ENCODE data around the gene RYR2.
"Not testable (repeated sequence)": the region's sequence is repeated elsewhere in the genome, so short reads cannot be mapped to it uniquely, and the experiment has no call there.

Gene RYR2

GRCh38 chr1:237820634-237821033 is 778.6 kb downstream of the RYR2 start:
- not testable (repeated sequence) for DNase-seq

DNA sequence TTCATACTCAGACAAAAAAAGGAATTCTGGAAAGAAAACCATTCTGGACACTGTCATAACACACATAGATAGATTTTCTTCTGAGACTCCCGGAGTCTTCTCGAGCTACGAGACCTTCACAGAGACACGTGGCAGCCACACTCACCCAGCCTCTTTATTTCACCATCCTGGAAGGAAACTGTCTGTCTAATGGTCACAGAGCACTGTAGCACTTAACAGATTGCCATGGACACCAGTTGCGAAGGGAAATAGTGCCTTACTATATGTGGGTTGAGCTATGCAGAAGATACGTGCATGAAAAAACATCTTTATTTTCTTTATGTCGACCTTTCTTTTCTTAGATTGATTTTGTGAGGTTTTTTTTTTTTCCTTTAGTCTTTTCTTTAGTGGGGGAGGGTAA is 790.9 kb downstream of the RYR2 start:
- no peak for DNase-seq

DNA sequence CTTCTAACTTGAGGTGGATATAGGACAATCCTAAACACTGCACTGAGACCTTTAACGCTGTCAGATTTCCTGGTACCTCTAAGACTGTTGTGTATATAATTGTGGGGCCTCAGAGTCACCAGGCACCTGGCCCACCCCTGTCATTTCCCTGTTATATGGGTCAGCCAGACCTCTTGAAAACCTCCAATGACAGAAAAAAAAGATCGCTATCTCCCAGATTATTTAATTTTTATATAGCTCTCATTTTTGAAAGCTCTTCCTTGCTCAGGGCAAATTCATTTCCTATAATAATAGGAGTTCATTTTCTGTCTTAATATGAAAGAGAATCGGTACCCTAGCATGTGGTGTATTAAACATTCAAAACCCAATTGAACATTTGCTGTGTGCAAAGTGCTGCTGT is 792.1 kb downstream of the RYR2 start:
- no peak for DNase-seq

GRCh38 chr1:237834461-237834860 is 792.5 kb downstream of the RYR2 start:
- DNase-seq = no peak

DNA sequence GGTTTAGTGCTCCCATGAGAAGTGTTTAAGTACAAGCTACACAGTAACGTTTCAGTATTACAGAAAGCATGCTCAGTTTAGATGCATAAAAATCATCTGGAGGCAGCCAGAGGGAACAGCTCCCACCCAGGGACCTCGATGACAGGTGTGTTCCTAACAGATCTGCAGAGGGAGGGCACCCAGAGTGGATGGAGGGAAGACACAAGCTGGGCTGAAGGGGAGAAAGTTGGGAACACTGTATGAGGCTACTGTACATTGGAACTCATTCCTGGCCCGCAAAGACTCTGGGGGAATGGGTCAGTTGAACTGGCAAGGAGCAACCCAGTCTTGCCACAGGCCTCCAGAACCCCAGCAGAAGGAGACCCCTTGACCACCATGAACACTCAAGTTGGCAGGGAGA is 796.3 kb downstream of the RYR2 start:
- no peak for DNase-seq

GRCh38 chr1:237838904-237839534 is 797.0 kb downstream of the RYR2 start:
- DNase-seq = no peak

DNA sequence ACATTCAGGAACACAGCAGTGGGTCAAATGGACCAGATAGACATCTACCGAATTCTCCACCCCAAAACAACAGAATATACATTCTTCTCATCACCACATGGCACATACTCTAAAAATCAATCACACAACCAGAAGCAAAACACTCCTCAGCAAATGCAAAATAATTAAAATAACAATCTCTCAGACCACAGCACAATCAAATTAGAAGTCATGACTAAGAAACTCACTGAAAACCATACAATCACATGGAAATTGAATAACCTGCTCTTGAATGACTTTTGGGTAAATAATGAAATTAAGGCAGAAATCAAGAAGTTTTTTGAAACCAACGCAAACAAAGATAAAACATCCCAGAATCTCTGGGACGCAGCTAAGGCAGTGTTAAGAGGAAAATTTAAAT is 799.5 kb downstream of the RYR2 start:
- DNase-seq = no peak

GRCh38 chr1:237843516-237843915 is 801.5 kb downstream of the RYR2 start:
- DNase-seq = not testable (repeated sequence)

- peak; percentile 5 for DNase-seq
Measured at GRCh38 chr1:237851210-237851845, 809.3 kb downstream of the RYR2 start.

- no peak for DNase-seq
Measured at GRCh38 chr1:237852342-237852741, 810.4 kb downstream of the RYR2 start.

DNA sequence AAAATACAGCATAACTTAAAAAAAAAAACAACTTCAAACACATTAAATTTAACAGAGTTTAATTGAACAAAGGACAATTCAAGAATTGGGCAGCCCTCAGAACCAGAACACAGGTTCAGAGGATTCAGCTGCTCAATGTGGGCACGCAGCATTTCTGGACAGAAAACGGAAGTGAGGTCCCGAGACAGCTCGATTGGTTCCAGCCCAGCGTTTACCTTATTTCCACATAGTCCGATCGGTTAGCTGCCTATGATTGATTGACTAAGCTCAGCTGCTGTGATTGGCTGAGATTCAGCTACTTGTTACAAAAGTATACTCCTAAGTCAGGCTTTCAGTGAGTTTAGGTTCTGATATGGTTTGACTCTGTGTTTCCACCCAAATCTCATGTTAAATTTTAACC is 815.5 kb downstream of the RYR2 start:
- DNase-seq = no peak

GRCh38 chr1:237858992-237859391 is 817.0 kb downstream of the RYR2 start:
- DNase-seq = no peak

DNA sequence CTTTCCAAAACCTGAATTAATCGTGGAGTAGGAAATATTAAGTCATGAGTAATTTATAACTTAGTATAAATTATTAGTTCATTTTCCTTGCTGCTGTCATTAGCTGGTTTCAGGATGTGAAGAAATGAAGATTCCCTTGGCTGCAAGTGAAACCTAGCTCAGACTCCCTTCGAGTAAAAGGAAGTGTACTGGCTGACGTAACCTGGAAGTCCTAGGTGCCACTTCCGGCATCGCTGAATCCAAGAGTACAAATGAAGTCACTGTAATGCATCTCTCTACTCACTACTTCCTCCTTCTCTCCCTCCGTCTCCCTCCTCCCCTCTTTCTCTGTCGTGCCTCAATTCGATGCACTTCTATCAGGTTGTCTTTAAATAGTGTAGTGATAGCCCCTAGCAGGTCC is 820.0 kb downstream of the RYR2 start:
- DNase-seq = no peak

DNA sequence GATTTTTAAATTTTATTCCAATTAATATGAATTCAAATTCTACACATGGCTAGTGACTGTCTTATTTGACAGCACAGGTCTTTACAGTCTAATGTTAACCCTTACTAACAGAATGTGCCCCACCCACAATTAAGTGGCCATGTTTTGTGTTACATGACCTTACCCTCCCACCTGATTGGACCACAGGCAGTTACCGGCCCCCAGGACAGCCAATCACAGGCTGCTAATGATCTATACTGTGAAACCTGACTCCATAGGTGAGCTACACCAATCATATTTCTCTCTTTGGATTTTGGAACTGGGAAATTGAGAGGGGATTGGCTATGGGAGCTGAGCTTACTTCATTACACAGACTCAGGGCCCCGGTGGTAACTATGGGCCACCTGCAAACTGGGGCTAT is 821.2 kb downstream of the RYR2 start:
- DNase-seq = no peak

- peak; percentile 31 for DNase-seq
Measured at GRCh38 chr1:237864338-237865244, 822.6 kb downstream of the RYR2 start.

GRCh38 chr1:237867380-237867888 is 825.5 kb downstream of the RYR2 start:
- no peak for DNase-seq

- no peak for DNase-seq
Measured at GRCh38 chr1:237868817-237869600, 827.0 kb downstream of the RYR2 start.

DNA sequence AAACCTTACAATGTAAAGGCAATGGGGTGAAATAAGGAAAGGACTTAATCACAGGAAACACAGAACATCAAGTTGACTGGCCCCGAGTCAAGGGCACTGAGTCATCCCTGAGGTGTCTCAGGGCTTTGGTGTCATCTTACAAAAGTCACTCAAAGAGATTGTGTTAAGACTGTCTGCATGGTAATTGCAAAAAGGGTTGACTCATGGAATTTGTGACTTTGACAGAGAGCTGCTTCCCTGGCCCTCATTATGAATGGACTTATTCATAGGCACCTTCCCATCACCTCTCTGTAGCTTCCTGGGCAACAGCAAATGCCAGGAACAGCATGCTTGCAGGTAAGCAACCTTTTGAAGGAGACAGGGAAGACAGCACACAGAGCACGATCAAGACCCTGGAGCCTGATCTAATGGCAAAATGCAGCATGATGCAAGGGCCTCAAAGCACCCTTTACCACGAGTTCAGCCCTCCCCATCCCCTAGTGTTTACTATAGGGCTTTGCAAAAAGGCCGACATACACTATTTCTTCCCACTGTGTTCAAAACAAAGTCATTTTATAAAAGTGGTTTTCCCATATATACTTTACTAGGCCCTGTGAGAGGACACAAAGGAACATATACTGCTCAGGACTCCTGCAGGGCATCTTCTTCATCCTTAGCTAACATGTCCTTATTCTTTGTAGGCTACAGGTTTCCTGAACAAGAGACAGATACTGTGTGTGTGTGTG is 831.7 kb downstream of the RYR2 start:
- no peak for DNase-seq

DNA sequence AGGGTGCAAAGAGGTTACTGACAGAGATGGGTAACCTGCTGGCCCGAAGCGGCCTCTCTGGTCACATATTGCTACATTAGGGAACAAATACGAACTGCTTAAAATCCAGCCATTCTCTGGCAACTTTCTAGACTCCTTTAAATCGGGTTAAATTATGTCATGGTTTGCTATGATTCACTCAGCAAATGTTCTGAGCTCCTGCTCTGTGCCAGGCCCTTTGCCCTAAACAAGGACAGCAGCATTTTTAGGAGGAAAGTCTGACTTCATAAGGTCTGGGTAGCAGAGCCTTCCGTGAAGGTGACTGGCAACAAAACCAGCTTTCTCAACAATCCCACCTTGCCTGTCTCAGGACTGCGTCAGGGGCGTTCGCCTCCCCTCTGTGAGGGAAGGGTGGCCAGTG is 833.3 kb downstream of the RYR2 start:
- no peak for DNase-seq

- DNase-seq = no peak
Measured at GRCh38 chr1:237877631-237878030, 835.6 kb downstream of the RYR2 start.

GRCh38 chr1:237878406-237878805 is 836.4 kb downstream of the RYR2 start:
- no peak for DNase-seq

DNA sequence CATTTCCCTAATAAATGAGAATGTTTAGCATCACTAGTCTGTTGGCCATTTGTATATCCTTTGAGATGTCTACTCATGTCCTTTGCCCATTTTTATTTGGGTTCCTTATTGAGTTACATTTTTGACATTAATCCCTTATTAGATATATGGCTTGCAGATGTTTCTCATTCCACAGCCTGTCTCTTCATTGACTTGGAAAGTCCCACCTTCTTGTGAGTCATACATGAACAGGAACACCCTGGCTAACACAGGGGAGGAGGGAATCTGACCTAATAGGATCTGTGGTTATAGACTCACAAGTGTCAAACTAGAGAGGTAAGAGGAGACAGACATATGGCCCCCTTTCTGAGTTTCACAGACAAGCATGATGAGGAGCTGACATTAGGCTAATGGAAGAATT is 837.2 kb downstream of the RYR2 start:
- no peak for DNase-seq
